ENCODE measurements around the gene ZCCHC8.

DNA sequence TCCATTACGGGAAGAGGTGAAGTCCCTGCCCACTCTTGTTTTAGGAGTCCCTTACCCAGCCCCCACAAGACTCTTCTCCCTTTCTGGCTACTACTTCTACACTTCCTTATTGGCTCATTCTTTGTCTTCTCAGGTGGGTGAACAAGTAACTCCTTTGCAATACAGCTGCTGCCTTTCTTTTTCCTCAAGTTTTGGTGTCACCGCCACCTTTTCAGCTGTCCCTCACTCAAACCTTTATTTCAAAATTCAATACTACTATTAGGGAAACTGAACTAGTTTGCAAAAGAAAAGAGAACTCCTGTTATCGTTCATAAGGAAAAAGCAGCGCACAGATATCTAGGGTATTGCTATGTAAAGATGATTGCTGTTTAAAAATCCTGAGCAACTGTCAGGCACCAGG lies 19.9 kb upstream of the ZCCHC8 start:
- TF ChIP-seq POLR2A (IDR thresholded peaks at IDR 0.05; ENCODE audit: low read length) = no peak
- TF ChIP-seq GATA1 (IDR thresholded peaks at IDR 0.05; ENCODE audit: low read depth, low read length) = no peak

Data from erythroblast (primary cell).